H9 (cell line): Measurements from ENCODE around the gene CCDC157. TPM values are rescaled to one million over a fixed set of nuclear protein-coding genes. Genes with fewer than 3 reads are reported as not detected.

Experiments used
- DNase-seq: peaks from one replicate; pipeline ENCODE4 v3.0.0-alpha.2; 2017
- H2AFZ ChIP-seq: one replicate; pipeline ENCODE4 v1.6.1; 2013; ENCODE audit warnings: mild to moderate bottlenecking, low read length, control low read depth, moderate library complexity
- H2AK5ac ChIP-seq: 2 replicates; pipeline ENCODE4 v1.6.1; 2013; ENCODE audit warnings: low read length, control low read depth, mixed read lengths; ENCODE audit not compliant: insufficient read length
- H2BK120ac ChIP-seq: one replicate; pipeline ENCODE4 v1.6.1; 2013; ENCODE audit warnings: low read depth, mild to moderate bottlenecking, low read length, control low read depth, inconsistent platforms; ENCODE audit not compliant: poor library complexity, severe bottlenecking
- H2BK12ac ChIP-seq: 2 replicates; pipeline ENCODE4 v1.6.1; 2013; ENCODE audit warnings: low read length, control low read depth, mixed read lengths, low read depth; ENCODE audit not compliant: insufficient read length
- H2BK15ac ChIP-seq: 2 replicates; pipeline ENCODE4 v1.6.1; 2013; ENCODE audit warnings: low read depth, low read length, control low read depth
- H2BK20ac ChIP-seq: one replicate; pipeline ENCODE4 v1.6.1; 2013; ENCODE audit warnings: low read depth, mild to moderate bottlenecking, low read length, control low read depth, inconsistent platforms; ENCODE audit not compliant: poor library complexity, severe bottlenecking
- H2BK5ac ChIP-seq: 2 replicates; pipeline ENCODE4 v1.6.1; 2013; ENCODE audit warnings: low read length, control low read depth, mixed read lengths; ENCODE audit not compliant: insufficient read length
- H3K14ac ChIP-seq: 2 replicates; pipeline ENCODE4 v1.6.1; 2013; ENCODE audit warnings: low read length, control low read depth; ENCODE audit not compliant: insufficient read depth
- H3K18ac ChIP-seq: 2 replicates; pipeline ENCODE4 v1.6.1; 2013; ENCODE audit warnings: low read depth, mild to moderate bottlenecking, mixed read lengths, low read length, control low read depth; ENCODE audit not compliant: insufficient read length
- H3K23ac ChIP-seq: 2 replicates; pipeline ENCODE4 v1.6.1; 2013; ENCODE audit warnings: low read length, control low read depth, mixed read lengths, low read depth; ENCODE audit not compliant: insufficient read length
- H3K23me2 ChIP-seq: 2 replicates; pipeline ENCODE4 v1.6.1; 2013; ENCODE audit warnings: low read depth, mild to moderate bottlenecking, mixed read lengths, low read length, control low read depth; ENCODE audit not compliant: insufficient read length, poor library complexity, severe bottlenecking
- H3K27ac ChIP-seq: 2 replicates; pipeline ENCODE4 v1.5.1; 2013; ENCODE audit warnings: low read length, control low read depth, mixed read lengths, low read depth; ENCODE audit not compliant: insufficient read length
- H3K27me3 ChIP-seq: 2 replicates; pipeline ENCODE4 v1.6.1; 2013; ENCODE audit warnings: low read length, control low read depth, inconsistent platforms; ENCODE audit not compliant: insufficient read depth
- H3K4ac ChIP-seq: 2 replicates; pipeline ENCODE4 v1.6.1; 2013; ENCODE audit warnings: low read depth, mild to moderate bottlenecking, control low read depth, inconsistent platforms, low read length, moderate library complexity
- H3K4me1 ChIP-seq: 2 replicates; pipeline ENCODE4 v1.6.1; 2013; ENCODE audit warnings: low read length, control low read depth, inconsistent platforms; ENCODE audit not compliant: insufficient read depth
- H3K4me2 ChIP-seq: 2 replicates; pipeline ENCODE4 v1.6.1; 2013; ENCODE audit warnings: low read length, control low read depth, mixed read lengths; ENCODE audit not compliant: insufficient read length, insufficient read depth
- H3K56ac ChIP-seq: 2 replicates; pipeline ENCODE4 v1.6.1; 2013; ENCODE audit warnings: low read depth, mild to moderate bottlenecking, mixed read lengths, low read length, control low read depth; ENCODE audit not compliant: insufficient read length
- H3K79me1 ChIP-seq: 2 replicates; pipeline ENCODE4 v1.6.1; 2013; ENCODE audit warnings: low read depth, mild to moderate bottlenecking, moderate library complexity, low read length, control low read depth, inconsistent platforms; ENCODE audit not compliant: insufficient read depth, poor library complexity, severe bottlenecking
- H3K79me2 ChIP-seq: 2 replicates; pipeline ENCODE4 v1.6.1; 2013; ENCODE audit warnings: low read length, control low read depth, inconsistent platforms; ENCODE audit not compliant: insufficient read depth
- H3K9ac ChIP-seq: 2 replicates; pipeline ENCODE4 v1.6.1; 2013; ENCODE audit warnings: low read length, control low read depth, mixed read lengths; ENCODE audit not compliant: insufficient read length; ENCODE audit errors: extremely low read depth
- H3K9me3 ChIP-seq: one replicate; pipeline ENCODE4 v1.6.1; 2013; ENCODE audit warnings: low read depth, low read length, inconsistent platforms; ENCODE audit not compliant: control insufficient read depth
- H3T11ph ChIP-seq: one replicate; pipeline ENCODE4 v1.6.1; 2013; ENCODE audit warnings: mild to moderate bottlenecking, low read length, control low read depth, inconsistent platforms
- H4K20me1 ChIP-seq: one replicate; pipeline ENCODE4 v1.6.1; 2013; ENCODE audit not compliant: control insufficient read depth, insufficient read length, insufficient read depth
- H4K5ac ChIP-seq: 2 replicates; pipeline ENCODE4 v1.6.1; 2013; ENCODE audit warnings: low read depth, mild to moderate bottlenecking, mixed read lengths, low read length, control low read depth; ENCODE audit not compliant: insufficient read length
- H4K8ac ChIP-seq: replicated peaks from 2 replicates; pipeline ENCODE4 v1.6.1; 2013; ENCODE audit warnings: low read length, control low read depth, mixed read lengths, low read depth; ENCODE audit not compliant: insufficient read length
- H4K91ac ChIP-seq: 2 replicates; pipeline ENCODE4 v1.6.1; 2013; ENCODE audit warnings: low read depth, mild to moderate bottlenecking, moderate library complexity, mixed read lengths, low read length, control low read depth; ENCODE audit not compliant: insufficient read length
- H3K27ac Mint-ChIP-seq, 3 experiments: 2 replicates in 2 of 3; 3 replicates in 1 of 3; pipeline ENCODE4 v1.8.0; 2020 to 2021; ENCODE audit warnings: mixed read lengths in 3 of 3, mild to moderate bottlenecking in 1 of 3, moderate library complexity in 1 of 3
- H3K27me3 Mint-ChIP-seq: 2 replicates; pipeline ENCODE4 v1.8.0; 2021; ENCODE audit warnings: low read depth, mild to moderate bottlenecking, moderate library complexity, mixed read lengths
- H3K36me3 Mint-ChIP-seq, 3 experiments: 2 replicates in 2 of 3; 3 replicates in 1 of 3; pipeline ENCODE4 v1.8.0; 2020 to 2021; ENCODE audit warnings: low read depth in 3 of 3, mixed read lengths in 3 of 3; ENCODE audit not compliant: insufficient read depth in 1 of 3
- H3K4me1 Mint-ChIP-seq, 2 experiments: 2 replicates each; pipeline ENCODE4 v1.8.0; 2020; ENCODE audit warnings: mixed read lengths in 2 of 2
- H3K4me3 Mint-ChIP-seq, 2 experiments: 2 replicates in 1 of 2; 3 replicates in 1 of 2; pipeline ENCODE4 v1.8.0; 2020 to 2021; ENCODE audit warnings: mild to moderate bottlenecking in 2 of 2, mixed read lengths in 2 of 2, moderate library complexity in 1 of 2
- H3K9me3 Mint-ChIP-seq, 2 experiments: 2 replicates in 1 of 2; 3 replicates in 1 of 2; pipeline ENCODE4 v1.8.0; 2020; ENCODE audit warnings: mild to moderate bottlenecking in 2 of 2, mixed read lengths in 2 of 2, moderate library complexity in 1 of 2
- WGBS: extraction: QIAGEN DNeasy Blood & Tissue Kit; methylation state at CpG from one replicate; pipeline ENCODE4 v1.1.7; 2013; ENCODE audit warnings: missing lambda C conversion rate, low lambda C conversion rate, mixed read lengths; ENCODE audit not compliant: insufficient read length; ENCODE audit errors: extremely low coverage; 5-methylcytosine and 5-hydroxymethylcytosine counted together
- total RNA-seq: library from RNA; stranded (reverse); gene quantifications from 2 replicates; pipeline ENCODE4 v1.2.1, GENCODE V29; 2021
- TF ChIP-seq, protein P1 (sequence below): fragments of 200-600 bp; sonication (generic); conservative IDR thresholded peaks from 3 replicates; pipeline ENCODE4 v1.8.0; 2021; ENCODE audit warnings: antibody characterized with exemption, mild to moderate bottlenecking

Gene CCDC157
- total RNA-seq, 1 experiment from 2014 or later = 4.3 TPM

DNA sequence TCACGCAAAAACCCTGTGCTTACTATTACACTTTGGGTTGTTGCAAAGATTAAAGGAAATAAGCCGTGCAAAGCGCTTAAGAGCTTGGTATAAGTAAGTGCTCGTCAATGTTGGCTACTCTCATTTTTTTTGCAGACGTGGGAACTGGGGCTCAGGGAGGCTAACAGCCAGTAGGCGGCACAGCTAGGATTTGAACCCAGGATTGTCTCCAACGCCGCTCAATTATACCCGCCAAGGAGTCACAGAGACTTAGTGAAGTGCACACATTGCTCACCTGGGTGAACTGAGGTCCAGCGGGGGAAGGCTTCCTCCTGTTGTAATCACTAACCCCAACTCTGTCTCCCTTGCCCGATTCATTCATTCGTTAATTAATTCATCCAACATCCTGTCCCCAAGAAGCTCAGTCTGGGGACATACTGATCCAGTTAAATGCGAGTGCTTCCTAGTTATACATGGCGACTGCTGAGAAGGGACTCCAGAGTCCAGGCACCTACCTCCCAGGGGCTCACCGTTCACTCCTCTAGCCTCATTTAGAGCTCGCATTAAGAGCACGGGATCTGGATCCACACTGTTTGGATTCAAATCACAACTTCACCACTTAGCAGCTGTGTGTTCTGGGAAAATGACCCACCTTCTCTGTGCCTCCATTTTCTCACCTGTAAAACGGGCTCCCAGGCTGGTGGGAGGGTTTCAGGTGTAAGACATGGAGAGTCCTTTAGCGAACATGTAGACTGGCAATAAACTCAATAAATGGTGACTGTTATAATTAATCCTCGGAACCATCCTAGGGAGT lies 67.9 kb downstream of the CCDC157 start:
- Histone ChIP-seq H3K23ac (no peak overlapping the region), H2BK120ac (no peak overlapping the region), H3K4me1 (peaks cover 7% of the 10 kb centered on the region; the same call in 1 of the 2 replicates), H2BK20ac (no peak overlapping the region), H3K79me2 (no peaks in the 10 kb centered on the region; the same call in 1 of the 2 replicates), H2BK15ac (no peak overlapping the region), H3K18ac (no peak overlapping the region), H3K4ac (no peak overlapping the region), H4K91ac (no peak overlapping the region), H3K9ac (no peak overlapping the region), H3K27me3 (no peaks in the 10 kb centered on the region), H3K56ac (no peak overlapping the region), H3K4me2 (peak overlapping the region; percentile 83), H2AK5ac (no peak overlapping the region), H4K5ac (no peak overlapping the region), H3T11ph (no peak overlapping the region), H3K27ac (no peak overlapping the region), H4K20me1 (no peaks in the 10 kb centered on the region), H3K14ac (no peak overlapping the region), H3K9me3 (no peaks in the 10 kb centered on the region), H2AFZ (no peak overlapping the region), H3K79me1 (no peaks in the 10 kb centered on the region), H2BK5ac (no peak overlapping the region), H2BK12ac (no peak overlapping the region), H3K23me2 (peaks cover 21% of the 10 kb centered on the region), H4K8ac (no peak overlapping the region)
- Mint-ChIP-seq H3K27ac (peak overlapping the region in 1 of 3 experiments; percentile 57; a peak in 2 of 7 replicates), H3K27me3 (no peaks in the 10 kb centered on the region; the same call in 1 of the 2 replicates), H3K4me3 (peak overlapping the region; percentile 87 to 93), H3K4me1 (peaks cover 31 to 37% of the 10 kb centered on the region in 2 experiments), H3K9me3 (no peaks in the 10 kb centered on the region), H3K36me3 (peaks cover 14 to 38% (median 37%) of the 10 kb centered on the region in 3 experiments)
- DNase-seq = peak; percentile 48
- TF ChIP-seq, protein P1, sequence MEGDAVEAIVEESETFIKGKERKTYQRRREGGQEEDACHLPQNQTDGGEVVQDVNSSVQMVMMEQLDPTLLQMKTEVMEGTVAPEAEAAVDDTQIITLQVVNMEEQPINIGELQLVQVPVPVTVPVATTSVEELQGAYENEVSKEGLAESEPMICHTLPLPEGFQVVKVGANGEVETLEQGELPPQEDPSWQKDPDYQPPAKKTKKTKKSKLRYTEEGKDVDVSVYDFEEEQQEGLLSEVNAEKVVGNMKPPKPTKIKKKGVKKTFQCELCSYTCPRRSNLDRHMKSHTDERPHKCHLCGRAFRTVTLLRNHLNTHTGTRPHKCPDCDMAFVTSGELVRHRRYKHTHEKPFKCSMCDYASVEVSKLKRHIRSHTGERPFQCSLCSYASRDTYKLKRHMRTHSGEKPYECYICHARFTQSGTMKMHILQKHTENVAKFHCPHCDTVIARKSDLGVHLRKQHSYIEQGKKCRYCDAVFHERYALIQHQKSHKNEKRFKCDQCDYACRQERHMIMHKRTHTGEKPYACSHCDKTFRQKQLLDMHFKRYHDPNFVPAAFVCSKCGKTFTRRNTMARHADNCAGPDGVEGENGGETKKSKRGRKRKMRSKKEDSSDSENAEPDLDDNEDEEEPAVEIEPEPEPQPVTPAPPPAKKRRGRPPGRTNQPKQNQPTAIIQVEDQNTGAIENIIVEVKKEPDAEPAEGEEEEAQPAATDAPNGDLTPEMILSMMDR = no peak; the same call in 2 of the 3 replicates
- WGBS = no CpG with 5 or more reads among the region's 20 CpGs
